Inferior parietal cortex (tissue), 1 donor: Measurements from ENCODE around the gene BFAR.
"Not testable (repeated sequence)": the region's sequence is repeated elsewhere in the genome, so short reads cannot be mapped to it uniquely, and the experiment has no call there.

Experiments
- DNase-seq: peaks from one replicate; pipeline ENCODE4 v3.0.0-alpha.2; 2016; ENCODE audit errors: extremely low spot score

The BFAR gene

GRCh38 chr16:14694129-14694528, 61.4 kb downstream of the BFAR start, which contains the start of gene PLA2G10:
Gene PLA2G10, minus strand, starts transcription at chr16:14694308. Its CDS starts 79 bp downstream, at chr16:14694229.
- DNase-seq, result not testable (repeated sequence)

- not testable (repeated sequence) for DNase-seq
Observed at GRCh38 chr16:14701859-14702258, 69.1 kb downstream of the BFAR start.

- not testable (repeated sequence) for DNase-seq
Observed at GRCh38 chr16:14702672-14703071, 69.9 kb downstream of the BFAR start.

- DNase-seq, result not testable (repeated sequence)
Observed at GRCh38 chr16:14703156-14704011, 70.6 kb downstream of the BFAR start, which contains the start of gene NPIPA3. Gene NPIPA3, plus strand, starts transcription at chr16:14703411. Its CDS starts 5,533 bp downstream, at chr16:14708944.
